ENCODE results near the gene SYT5.

DNA sequence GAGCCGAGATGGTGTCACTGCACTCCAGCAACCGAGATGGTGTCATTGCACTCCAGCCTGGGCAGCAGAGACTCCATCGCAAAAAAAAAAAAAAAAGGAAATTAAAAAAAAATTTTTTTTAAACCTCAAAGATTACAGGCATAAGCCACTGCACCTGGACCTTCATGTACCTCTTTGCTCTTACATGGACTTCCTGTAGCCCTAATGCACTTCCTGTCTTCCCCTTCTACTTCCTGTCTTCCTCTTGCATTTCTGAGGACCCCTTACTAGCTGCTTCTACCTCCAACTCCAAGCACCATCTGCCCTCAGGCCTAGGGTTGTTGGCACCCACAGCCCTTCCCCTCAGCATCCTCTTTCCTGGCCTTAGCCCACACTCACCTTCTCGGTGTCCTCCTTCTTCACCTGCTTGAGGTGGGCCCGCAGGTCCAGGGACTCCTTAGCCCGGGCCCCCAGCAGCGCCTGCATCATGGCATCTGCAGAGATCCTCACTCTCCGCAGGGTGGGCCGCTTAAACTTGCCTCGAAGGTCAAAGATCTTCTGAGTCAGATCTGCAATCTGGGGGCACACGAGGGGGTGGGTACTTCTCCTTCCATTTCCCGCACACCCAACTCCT is 26.3 kb downstream of the SYT5 start:
- TF ChIP-seq POLR2A (IDR thresholded peaks at IDR 0.05; ENCODE audit: insufficient read depth in 1 of 2, low read depth in 2 of 2, low read length in 2 of 2) (no peak), CCAR2 (optimal IDR thresholded peaks at IDR 0.05; ENCODE audit: low read depth, low read length) (no peak), GLI4 (CRISPR knock-in tag; IDR thresholded peaks at IDR 0.05; ENCODE audit: borderline replicate concordance) (no peak), JUN (CRISPR knock-in tag; IDR thresholded peaks at IDR 0.05) (no peak), HNF4G (IDR thresholded peaks at IDR 0.05; ENCODE audit: borderline replicate concordance, low read depth, low read length) (no peak), HNF4G (CRISPR knock-in tag; IDR thresholded peaks at IDR 0.05; ENCODE audit: borderline replicate concordance, low read depth) (no peak), EZH2 (conservative IDR thresholded peaks at IDR 0.05; ENCODE audit: low read depth, low read length) (no peak), TGIF2 (CRISPR knock-in tag; IDR thresholded peaks at IDR 0.05) (no peak), HDAC1 (CRISPR knock-in tag; IDR thresholded peaks at IDR 0.05) (no peak), STAT5B (CRISPR knock-in tag; IDR thresholded peaks at IDR 0.05) (no peak), ZNF274 (CRISPR knock-in tag; IDR thresholded peaks at IDR 0.05) (no peak)
- TF ChIP-seq, protein P1, sequence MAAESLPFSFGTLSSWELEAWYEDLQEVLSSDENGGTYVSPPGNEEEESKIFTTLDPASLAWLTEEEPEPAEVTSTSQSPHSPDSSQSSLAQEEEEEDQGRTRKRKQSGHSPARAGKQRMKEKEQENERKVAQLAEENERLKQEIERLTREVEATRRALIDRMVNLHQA (CRISPR knock-in tag; IDR thresholded peaks at IDR 0.05): no peak
- TF ChIP-seq, protein P2, sequence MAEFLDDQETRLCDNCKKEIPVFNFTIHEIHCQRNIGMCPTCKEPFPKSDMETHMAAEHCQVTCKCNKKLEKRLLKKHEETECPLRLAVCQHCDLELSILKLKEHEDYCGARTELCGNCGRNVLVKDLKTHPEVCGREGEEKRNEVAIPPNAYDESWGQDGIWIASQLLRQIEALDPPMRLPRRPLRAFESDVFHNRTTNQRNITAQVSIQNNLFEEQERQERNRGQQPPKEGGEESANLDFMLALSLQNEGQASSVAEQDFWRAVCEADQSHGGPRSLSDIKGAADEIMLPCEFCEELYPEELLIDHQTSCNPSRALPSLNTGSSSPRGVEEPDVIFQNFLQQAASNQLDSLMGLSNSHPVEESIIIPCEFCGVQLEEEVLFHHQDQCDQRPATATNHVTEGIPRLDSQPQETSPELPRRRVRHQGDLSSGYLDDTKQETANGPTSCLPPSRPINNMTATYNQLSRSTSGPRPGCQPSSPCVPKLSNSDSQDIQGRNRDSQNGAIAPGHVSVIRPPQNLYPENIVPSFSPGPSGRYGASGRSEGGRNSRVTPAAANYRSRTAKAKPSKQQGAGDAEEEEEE (CRISPR knock-in tag; IDR thresholded peaks at IDR 0.05; ENCODE audit: borderline replicate concordance): no peak
- TF ChIP-seq, protein P3, sequence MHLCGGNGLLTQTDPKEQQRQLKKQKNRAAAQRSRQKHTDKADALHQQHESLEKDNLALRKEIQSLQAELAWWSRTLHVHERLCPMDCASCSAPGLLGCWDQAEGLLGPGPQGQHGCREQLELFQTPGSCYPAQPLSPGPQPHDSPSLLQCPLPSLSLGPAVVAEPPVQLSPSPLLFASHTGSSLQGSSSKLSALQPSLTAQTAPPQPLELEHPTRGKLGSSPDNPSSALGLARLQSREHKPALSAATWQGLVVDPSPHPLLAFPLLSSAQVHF (CRISPR knock-in tag; IDR thresholded peaks at IDR 0.05): no peak
- TF ChIP-seq, protein P4, sequence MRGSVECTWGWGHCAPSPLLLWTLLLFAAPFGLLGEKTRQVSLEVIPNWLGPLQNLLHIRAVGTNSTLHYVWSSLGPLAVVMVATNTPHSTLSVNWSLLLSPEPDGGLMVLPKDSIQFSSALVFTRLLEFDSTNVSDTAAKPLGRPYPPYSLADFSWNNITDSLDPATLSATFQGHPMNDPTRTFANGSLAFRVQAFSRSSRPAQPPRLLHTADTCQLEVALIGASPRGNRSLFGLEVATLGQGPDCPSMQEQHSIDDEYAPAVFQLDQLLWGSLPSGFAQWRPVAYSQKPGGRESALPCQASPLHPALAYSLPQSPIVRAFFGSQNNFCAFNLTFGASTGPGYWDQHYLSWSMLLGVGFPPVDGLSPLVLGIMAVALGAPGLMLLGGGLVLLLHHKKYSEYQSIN (CRISPR knock-in tag; IDR thresholded peaks at IDR 0.05; ENCODE audit: borderline replicate concordance): no peak
